Measurements from ENCODE around the gene ROCK2.
"Not testable (repeated sequence)": the region's sequence is repeated elsewhere in the genome, so short reads cannot be mapped to it uniquely, and the experiment has no call there.

Gene ROCK2

GRCh38 chr2:11254100-11254536 lies 90.3 kb downstream of the ROCK2 start:
- DNase-seq (ENCODE audit: low read depth) = no peak
- H3K4me3 ChIP-seq (ENCODE audit: low read length) = no peak overlapping the region
- TF ChIP-seq CTCF (conservative IDR thresholded peaks at IDR 0.05; ENCODE audit: low read depth, low read length) = no peak

GRCh38 chr2:11252458-11252857 lies 92.0 kb downstream of the ROCK2 start:
- not testable (repeated sequence) for DNase-seq (ENCODE audit: low read depth); H3K4me3 ChIP-seq (ENCODE audit: low read length)

GRCh38 chr2:11250400-11251196 lies 93.8 kb downstream of the ROCK2 start:
- no peak for TF ChIP-seq CTCF (conservative IDR thresholded peaks at IDR 0.05; ENCODE audit: low read depth, low read length)
- DNase-seq (ENCODE audit: low read depth) = no peak
- no peak overlapping the region for H3K4me3 ChIP-seq (ENCODE audit: low read length)

GRCh38 chr2:11245322-11245721 lies 99.1 kb downstream of the ROCK2 start:
- DNase-seq (ENCODE audit: low read depth) = no peak
- no peak overlapping the region for H3K4me3 ChIP-seq (ENCODE audit: low read length)
- TF ChIP-seq CTCF (conservative IDR thresholded peaks at IDR 0.05; ENCODE audit: low read depth, low read length) = no peak

- no peak for DNase-seq (ENCODE audit: low read depth)
- no peak for TF ChIP-seq CTCF (conservative IDR thresholded peaks at IDR 0.05; ENCODE audit: low read depth, low read length)
- H3K4me3 ChIP-seq (ENCODE audit: low read length) = no peak overlapping the region
Measured at GRCh38 chr2:11244091-11244826, 100.2 kb downstream of the ROCK2 start.

GRCh38 chr2:11243512-11243911 lies 100.9 kb downstream of the ROCK2 start:
- no peak for TF ChIP-seq CTCF (conservative IDR thresholded peaks at IDR 0.05; ENCODE audit: low read depth, low read length)
- no peak for DNase-seq (ENCODE audit: low read depth)
- no peak overlapping the region for H3K4me3 ChIP-seq (ENCODE audit: low read length)

GRCh38 chr2:11242542-11243174 lies 101.8 kb downstream of the ROCK2 start:
- TF ChIP-seq CTCF (conservative IDR thresholded peaks at IDR 0.05; ENCODE audit: low read depth, low read length) = no peak
- no peak overlapping the region for H3K4me3 ChIP-seq (ENCODE audit: low read length)
- no peak for DNase-seq (ENCODE audit: low read depth)
